Neural progenitor cell (in vitro differentiated cells): Measurements from ENCODE around the gene MYLK.

Source experiments
- EZH2 ChIP-seq: fragments of 200-600 bp; sonication (generic); IDR thresholded peaks from 2 replicates; pipeline ENCODE4 v1.6.1; 2017; ENCODE audit warnings: antibody characterized with exemption, mild to moderate bottlenecking, moderate library complexity
- EZH2phosphoT487 ChIP-seq: fragments of 200-600 bp; sonication (generic); IDR thresholded peaks from 2 replicates; pipeline ENCODE4 v1.6.1; 2017; ENCODE audit warnings: antibody characterized with exemption
- TF ChIP-seq, protein P1 (sequence below): fragments of 200-600 bp; sonication (generic); IDR thresholded peaks from 2 replicates; pipeline ENCODE4 v1.5.1; 2017; ENCODE audit warnings: antibody characterized with exemption, mild to moderate bottlenecking

GRCh38 chr3:123872621-123873020 lies 11.5 kb downstream of the MYLK start:
- TF ChIP-seq, protein P1, sequence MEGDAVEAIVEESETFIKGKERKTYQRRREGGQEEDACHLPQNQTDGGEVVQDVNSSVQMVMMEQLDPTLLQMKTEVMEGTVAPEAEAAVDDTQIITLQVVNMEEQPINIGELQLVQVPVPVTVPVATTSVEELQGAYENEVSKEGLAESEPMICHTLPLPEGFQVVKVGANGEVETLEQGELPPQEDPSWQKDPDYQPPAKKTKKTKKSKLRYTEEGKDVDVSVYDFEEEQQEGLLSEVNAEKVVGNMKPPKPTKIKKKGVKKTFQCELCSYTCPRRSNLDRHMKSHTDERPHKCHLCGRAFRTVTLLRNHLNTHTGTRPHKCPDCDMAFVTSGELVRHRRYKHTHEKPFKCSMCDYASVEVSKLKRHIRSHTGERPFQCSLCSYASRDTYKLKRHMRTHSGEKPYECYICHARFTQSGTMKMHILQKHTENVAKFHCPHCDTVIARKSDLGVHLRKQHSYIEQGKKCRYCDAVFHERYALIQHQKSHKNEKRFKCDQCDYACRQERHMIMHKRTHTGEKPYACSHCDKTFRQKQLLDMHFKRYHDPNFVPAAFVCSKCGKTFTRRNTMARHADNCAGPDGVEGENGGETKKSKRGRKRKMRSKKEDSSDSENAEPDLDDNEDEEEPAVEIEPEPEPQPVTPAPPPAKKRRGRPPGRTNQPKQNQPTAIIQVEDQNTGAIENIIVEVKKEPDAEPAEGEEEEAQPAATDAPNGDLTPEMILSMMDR, result no peak
- TF ChIP-seq EZH2 (no peak), EZH2phosphoT487 (no peak)
